ENCODE data around the gene SPRED3. TPM values are rescaled to one million over a fixed set of nuclear protein-coding genes. Genes with fewer than 3 reads are reported as not detected.

Gene SPRED3
- total and polyA plus RNA-seq, 7 experiments from 2014 or later = 0.12 to 2.9 (median 2.6) TPM

- H3K27me3 Mint-ChIP-seq = peaks cover 6 to 41% (median 30%) of the 10 kb centered on the region in 5 donors
- peaks cover 0 to 2% (median 0%) of the 10 kb centered on the region in 11 donors for H3K9me3 Mint-ChIP-seq
- ChIA-PET POLR2A (interaction anchor here (0.6 to 4.5 kb wide), 7 partner anchors 8 to 478 kb away, joined by 3 to 28 read pairs (median 11); partner anchors contain the start of genes FAM98C and PSMD8), CTCF (interaction anchor here (1.6 to 1.8 kb wide), 2 partner anchors 15 to 247 kb away, joined by 4 to 9 read pairs; partner anchors contain the start of gene FAM98C)
- H3K27ac Mint-ChIP-seq = peak within 1 kb of the TSS in 8 of 9 donors; percentile 43 to 95 (median 84)
- H3K4me1 Mint-ChIP-seq = peaks cover 5 to 26% (median 21%) of the 10 kb centered on the region in 7 donors
- DNase-seq (peak; percentile 60 to 83 (median 72)), ATAC-seq (peak; percentile 83)
- H3K4me1 ChIP-seq (ENCODE audit: control insufficient read depth in 2 of 2, insufficient read depth in 2 of 2, low read length in 2 of 2) = peaks cover 13 to 34% of the 10 kb centered on the region in 2 donors
- peak within 1 kb of the TSS; percentile 81 to 95 (median 91) for H3K4me3 Mint-ChIP-seq
- peaks cover 0 to 27% (median 3%) of the 10 kb centered on the region in 3 experiments for H3K36me3 ChIP-seq (ENCODE audit: control insufficient read depth in 2 of 3, insufficient read depth in 3 of 3, low read length in 3 of 3)
- H3K9me3 ChIP-seq (ENCODE audit: control insufficient read depth in 2 of 3, low read length in 3 of 3) = no peaks in the 10 kb centered on the region
- peak within 1 kb of the TSS; percentile 74 for H3K4me3 ChIP-seq (ENCODE audit: low read length)
- intact Hi-C loops (cut with micrococcal nuclease) = loop anchor here (1.0 to 5.0 kb wide), 10 partner anchors 13 to 543 kb away; partner anchors contain the start of genes PSMD8 (in 2 of the 2), FAM98C (in 1 of the 2), KCNK6 (in 1 of the 2) and MRPS12 (in 1 of the 2)
- no peaks in the 10 kb centered on the region for H3K27me3 ChIP-seq (ENCODE audit: control insufficient read depth in 2 of 2, insufficient read depth in 2 of 2, low read length in 2 of 2)
- H3K27ac ChIP-seq (ENCODE audit: low read depth, low read length) = no peak within 1 kb of the TSS
- H3K36me3 Mint-ChIP-seq = peaks cover 0 to 24% (median 12%) of the 10 kb centered on the region in 5 donors
Measured at GRCh38 chr19:38387550-38388348, 748 bp upstream of the SPRED3 start, which contains the start of gene GGN. TSS of gene GGN (minus strand) at chr19:38388034. CDS start at chr19:38387261, 773 bp downstream.

DNA sequence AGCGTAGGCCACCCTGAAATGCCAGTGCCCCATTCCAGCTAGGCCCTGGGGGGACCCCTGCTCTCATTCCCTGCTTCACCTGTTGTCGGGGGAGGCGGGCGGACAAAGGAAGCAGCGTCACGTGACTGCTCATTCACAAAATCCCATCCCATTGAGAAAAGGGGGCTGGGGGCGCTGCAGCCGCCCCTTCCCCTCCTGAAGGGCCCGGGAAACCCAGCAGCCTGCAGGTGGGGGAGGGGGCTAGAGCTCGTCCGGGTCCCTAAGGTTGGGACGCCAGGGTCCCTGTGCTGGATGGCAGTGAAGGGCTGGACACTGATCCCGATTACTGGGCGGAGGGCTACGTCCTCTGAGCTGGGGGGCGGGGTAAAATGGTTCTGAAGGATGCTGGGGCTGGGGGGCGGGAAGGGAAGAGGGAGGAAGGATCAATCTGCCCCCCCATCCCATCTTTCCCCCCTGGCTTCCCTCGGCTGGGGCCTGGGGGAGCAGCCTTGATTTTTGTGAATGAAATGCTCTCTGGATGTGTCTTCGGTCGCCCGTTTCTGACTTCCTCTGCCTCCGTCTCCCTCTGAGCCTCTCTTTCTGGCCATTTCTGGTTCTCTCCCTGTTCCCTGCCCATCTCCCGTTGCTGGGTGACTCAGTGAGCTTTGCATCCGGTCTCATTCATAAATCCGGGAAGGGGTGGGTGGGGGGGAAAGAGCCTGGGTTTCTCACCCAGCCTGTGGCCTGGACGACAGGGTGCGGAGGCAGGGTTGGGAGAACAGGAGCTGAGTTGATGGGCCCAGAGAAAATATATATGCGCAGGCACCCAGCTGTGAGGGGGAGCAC lies 816 bp downstream of the SPRED3 start:
- DNase-seq (no peak), ATAC-seq (no peak)
- peaks cover 14 to 34% (median 26%) of the 10 kb centered on the region in 7 donors for H3K4me1 Mint-ChIP-seq
- POLR2A ChIA-PET = interaction anchor here (1.1 to 2.9 kb wide), 5 partner anchors 13 to 15 kb away, joined by 3 to 11 read pairs (median 4); partner anchors contain the start of genes FAM98C and PSMD8
- no peak overlapping the region for H3K27ac ChIP-seq (ENCODE audit: low read depth, low read length)
- H3K27me3 ChIP-seq (ENCODE audit: control insufficient read depth in 2 of 2, insufficient read depth in 2 of 2, low read length in 2 of 2) = no peaks in the 10 kb centered on the region
- peak overlapping the region; percentile 50 to 95 (median 72) for H3K4me3 Mint-ChIP-seq
- intact Hi-C loops (cut with micrococcal nuclease) = loop anchor here in 1 of 2 donors (5.0 kb wide), 1 partner anchor 72 kb away; the partner anchor contains the start of genes KCNK6 and YIF1B
- peak overlapping the region in 7 of 9 donors; percentile 21 to 79 (median 62) for H3K27ac Mint-ChIP-seq
- no peaks in the 10 kb centered on the region for H3K9me3 ChIP-seq (ENCODE audit: control insufficient read depth in 2 of 3, low read length in 3 of 3)
- peaks cover 13 to 35% of the 10 kb centered on the region in 2 donors for H3K4me1 ChIP-seq (ENCODE audit: control insufficient read depth in 2 of 2, insufficient read depth in 2 of 2, low read length in 2 of 2)
- H3K9me3 Mint-ChIP-seq = peaks cover 0 to 2% (median 0%) of the 10 kb centered on the region in 11 donors
- H3K36me3 ChIP-seq (ENCODE audit: control insufficient read depth in 2 of 3, insufficient read depth in 3 of 3, low read length in 3 of 3) = peaks cover 0 to 11% (median 0%) of the 10 kb centered on the region in 3 experiments
- H3K36me3 Mint-ChIP-seq = peaks cover 0 to 9% (median 6%) of the 10 kb centered on the region in 5 donors
- peaks cover 5 to 43% (median 28%) of the 10 kb centered on the region in 5 donors for H3K27me3 Mint-ChIP-seq
- CTCF ChIA-PET = interaction anchor here (0.8 to 1.0 kb wide), 2 partner anchors 15 to 53 kb away, joined by 3 to 4 read pairs; partner anchors contain the start of genes CATSPERG and PSMD8
- H3K4me3 ChIP-seq (ENCODE audit: low read length) = peak overlapping the region; percentile 48

- Histone ChIP-seq H3K27me3 (ENCODE audit: control insufficient read depth in 2 of 2, insufficient read depth in 2 of 2, low read length in 2 of 2) (no peaks in the 10 kb centered on the region), H3K27ac (ENCODE audit: low read depth, low read length) (no peak overlapping the region), H3K9me3 (ENCODE audit: control insufficient read depth in 2 of 3, low read length in 3 of 3) (no peaks in the 10 kb centered on the region), H3K36me3 (ENCODE audit: control insufficient read depth in 2 of 3, insufficient read depth in 3 of 3, low read length in 3 of 3) (peaks cover 0 to 2% (median 0%) of the 10 kb centered on the region in 3 experiments), H3K4me3 (ENCODE audit: low read length) (no peak overlapping the region), H3K4me1 (ENCODE audit: control insufficient read depth in 2 of 2, insufficient read depth in 2 of 2, low read length in 2 of 2) (peaks cover 17 to 44% of the 10 kb centered on the region in 2 donors)
- intact Hi-C loops (cut with micrococcal nuclease) = loop anchor here (5.0 to 10.0 kb wide), 2 partner anchors 73 to 955 kb away; partner anchors contain the start of genes KCNK6 (in 1 of the 2), SAMD4B (in 1 of the 2) and YIF1B (in 1 of the 2)
- Mint-ChIP-seq H3K9me3 (peaks cover 0 to 2% (median 0%) of the 10 kb centered on the region in 11 donors), H3K27ac (peak overlapping the region in 2 of 9 donors; percentile 25 to 79), H3K4me3 (peak overlapping the region in 9 of 10 donors; percentile 1 to 95 (median 52)), H3K36me3 (peaks cover 0 to 6% (median 0%) of the 10 kb centered on the region in 5 donors), H3K27me3 (peaks cover 0 to 40% (median 19%) of the 10 kb centered on the region in 5 donors), H3K4me1 (peaks cover 14 to 37% (median 30%) of the 10 kb centered on the region in 7 donors)
- ATAC-seq (no peak), DNase-seq (no peak)
- CTCF ChIA-PET = interaction anchor here (0.6 to 1.0 kb wide), 4 partner anchors 16 to 498 kb away, joined by 3 to 4 read pairs (median 3); partner anchors contain the start of genes CATSPERG and PSMD8
- POLR2A ChIA-PET = interaction anchor here (1.1 to 1.7 kb wide), 4 partner anchors 13 to 16 kb away, joined by 3 to 5 read pairs (median 4); partner anchors contain the start of genes FAM98C and PSMD8
Measured at GRCh38 chr19:38389957-38390924, 1.7 kb downstream of the SPRED3 start.

DNA sequence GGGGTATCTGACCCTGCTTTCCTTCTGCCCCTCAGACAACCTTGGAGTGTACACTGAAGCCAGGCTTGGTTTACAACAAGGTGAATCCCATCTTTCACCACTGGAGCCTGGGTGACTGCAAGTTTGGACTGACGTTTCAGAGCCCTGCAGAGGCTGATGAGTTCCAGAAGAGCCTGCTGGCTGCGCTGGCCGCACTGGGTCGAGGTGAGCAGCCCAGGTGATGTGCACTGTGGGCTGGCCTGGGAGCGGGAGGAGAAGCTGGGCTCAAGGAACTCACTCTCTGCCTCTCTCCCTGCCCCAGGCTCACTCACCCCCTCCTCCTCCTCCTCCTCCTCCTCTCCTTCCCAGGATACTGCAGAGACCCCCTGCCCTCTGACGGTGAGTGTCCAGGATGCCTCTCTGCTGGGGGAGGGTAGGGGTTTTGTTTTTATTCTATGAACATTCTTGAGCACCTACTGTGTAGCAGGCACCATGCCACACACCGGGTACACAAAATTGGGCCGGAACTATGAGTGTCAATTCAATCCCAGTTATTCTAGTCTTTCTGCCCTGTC lies 3.5 kb downstream of the SPRED3 start:
- H3K27me3 Mint-ChIP-seq = peaks cover 0 to 40% (median 19%) of the 10 kb centered on the region in 5 donors
- no peaks in the 10 kb centered on the region for H3K9me3 ChIP-seq (ENCODE audit: control insufficient read depth in 2 of 3, low read length in 3 of 3)
- peaks cover 0 to 2% (median 0%) of the 10 kb centered on the region in 11 donors for H3K9me3 Mint-ChIP-seq
- no peaks in the 10 kb centered on the region for H3K36me3 ChIP-seq (ENCODE audit: control insufficient read depth in 2 of 3, insufficient read depth in 3 of 3, low read length in 3 of 3)
- intact Hi-C loops (cut with micrococcal nuclease) = loop anchor here in 1 of 2 donors (10.0 kb wide), 1 partner anchor 953 kb away; the partner anchor contains the start of gene SAMD4B
- H3K4me3 ChIP-seq (ENCODE audit: low read length) = no peak overlapping the region
- POLR2A ChIA-PET = no interaction called here
- peaks cover 18 to 41% of the 10 kb centered on the region in 2 donors for H3K4me1 ChIP-seq (ENCODE audit: control insufficient read depth in 2 of 2, insufficient read depth in 2 of 2, low read length in 2 of 2)
- DNase-seq = no peak
- H3K4me1 Mint-ChIP-seq = peaks cover 14 to 45% (median 39%) of the 10 kb centered on the region in 7 donors
- H3K4me3 Mint-ChIP-seq = no peak overlapping the region
- no peak overlapping the region for H3K27ac Mint-ChIP-seq
- H3K36me3 Mint-ChIP-seq = peaks cover 0 to 8% (median 0%) of the 10 kb centered on the region in 5 donors
- no peak for ATAC-seq
- H3K27ac ChIP-seq (ENCODE audit: low read depth, low read length) = no peak overlapping the region
- CTCF ChIA-PET = no interaction called here
- H3K27me3 ChIP-seq (ENCODE audit: control insufficient read depth in 2 of 2, insufficient read depth in 2 of 2, low read length in 2 of 2) = no peaks in the 10 kb centered on the region

- ATAC-seq = no peak
- POLR2A ChIA-PET = no interaction called here
- Mint-ChIP-seq H3K9me3 (no peaks in the 10 kb centered on the region), H3K4me3 (no peak overlapping the region), H3K36me3 (peaks cover 0 to 5% (median 0%) of the 10 kb centered on the region in 5 donors), H3K27me3 (peaks cover 0 to 38% (median 13%) of the 10 kb centered on the region in 5 donors), H3K27ac (peak overlapping the region in 1 of 9 donors; percentile 10), H3K4me1 (peaks cover 8 to 40% (median 34%) of the 10 kb centered on the region in 7 donors)
- H3K36me3 ChIP-seq (ENCODE audit: control insufficient read depth in 2 of 3, insufficient read depth in 3 of 3, low read length in 3 of 3) = no peaks in the 10 kb centered on the region
- CTCF ChIA-PET = interaction anchor here (1.2 kb wide), 1 partner anchor 10 kb away, joined by 3 read pairs; the partner anchor contains the start of gene FAM98C
- H3K9me3 ChIP-seq (ENCODE audit: control insufficient read depth in 2 of 3, low read length in 3 of 3) = no peaks in the 10 kb centered on the region
- H3K4me3 ChIP-seq (ENCODE audit: low read length) = no peak overlapping the region
- intact Hi-C loops (cut with micrococcal nuclease) = loop anchor here in 1 of 2 donors (10.0 kb wide), 1 partner anchor 952 kb away; the partner anchor contains the start of gene SAMD4B
- DNase-seq = no peak
- no peak overlapping the region for H3K27ac ChIP-seq (ENCODE audit: low read depth, low read length)
- H3K27me3 ChIP-seq (ENCODE audit: control insufficient read depth in 2 of 2, insufficient read depth in 2 of 2, low read length in 2 of 2) = no peaks in the 10 kb centered on the region
- peaks cover 11 to 33% of the 10 kb centered on the region in 2 donors for H3K4me1 ChIP-seq (ENCODE audit: control insufficient read depth in 2 of 2, insufficient read depth in 2 of 2, low read length in 2 of 2)
Measured at GRCh38 chr19:38392707-38393308, 4.3 kb downstream of the SPRED3 start.

All from naive thymus-derived CD4-positive, alpha-beta T cell (primary cell).